Measurements from ENCODE around the gene C9orf152.
A peak's percentile ranks its signal among the peaks of the same experiment; 100 is the strongest.
"Not testable (repeated sequence)": the region's sequence is repeated elsewhere in the genome, so short reads cannot be mapped to it uniquely, and the experiment has no call there.

C9orf152 gene

GRCh38 chr9:110214586-110215355 lies 6.8 kb upstream of the C9orf152 start:
- DNase-seq (ENCODE audit: low spot score): no peak

DNA sequence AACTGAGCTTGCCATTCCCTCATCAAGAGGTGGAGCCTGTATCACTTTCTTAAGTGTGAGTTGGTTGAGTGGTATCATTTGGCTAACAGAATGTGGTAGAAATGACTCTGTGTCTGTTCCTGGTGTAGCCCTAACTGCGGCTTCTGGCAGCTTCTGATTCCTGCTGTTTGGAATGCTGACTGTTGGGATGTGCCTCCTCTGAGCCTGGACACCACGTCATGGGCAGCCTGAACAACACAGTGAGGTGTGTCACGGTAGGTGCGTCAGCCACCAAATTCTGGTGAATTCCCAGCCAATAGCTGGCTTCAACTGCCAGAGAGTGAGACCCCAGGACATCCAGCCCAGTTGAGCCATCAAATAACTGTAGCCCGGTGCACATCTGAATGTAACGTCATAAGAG lies 6.1 kb upstream of the C9orf152 start:
- DNase-seq (ENCODE audit: low spot score): no peak

- no peak for DNase-seq (ENCODE audit: low spot score)
These were observed 5.6 kb upstream of the C9orf152 start for GRCh38 chr9:110213413-110214044.

- DNase-seq (ENCODE audit: low spot score): no peak
These were observed 803 bp downstream of the C9orf152 start for GRCh38 chr9:110207071-110207641.

GRCh38 chr9:110206389-110206788 lies 1.6 kb downstream of the C9orf152 start:
- no peak for DNase-seq (ENCODE audit: low spot score)

DNA sequence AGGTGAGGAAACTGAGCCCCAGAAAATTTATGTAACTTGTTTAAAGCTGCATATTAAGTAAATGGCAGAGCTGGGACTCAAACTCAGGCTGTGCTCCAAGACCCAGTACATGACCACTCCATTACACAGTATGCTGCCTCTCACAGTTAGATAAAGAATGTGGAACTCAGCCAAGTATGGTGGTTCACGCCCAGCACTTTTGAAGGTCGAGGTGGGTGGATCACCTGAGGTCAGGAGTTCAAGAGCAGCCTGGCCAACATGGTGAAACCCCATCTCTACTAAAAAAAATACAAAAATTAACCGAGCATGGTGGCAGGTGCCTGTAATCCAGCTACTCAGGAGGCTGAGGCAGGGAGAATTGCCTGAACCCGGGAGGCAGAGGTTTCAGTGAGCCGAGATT lies 2.3 kb downstream of the C9orf152 start:
- DNase-seq (ENCODE audit: low spot score): not testable (repeated sequence)

GRCh38 chr9:110202232-110202631 lies 5.7 kb downstream of the C9orf152 start:
- DNase-seq (ENCODE audit: low spot score): no peak

GRCh38 chr9:110199643-110200042 lies 8.3 kb downstream of the C9orf152 start:
- DNase-seq (ENCODE audit: low spot score): no peak

DNA sequence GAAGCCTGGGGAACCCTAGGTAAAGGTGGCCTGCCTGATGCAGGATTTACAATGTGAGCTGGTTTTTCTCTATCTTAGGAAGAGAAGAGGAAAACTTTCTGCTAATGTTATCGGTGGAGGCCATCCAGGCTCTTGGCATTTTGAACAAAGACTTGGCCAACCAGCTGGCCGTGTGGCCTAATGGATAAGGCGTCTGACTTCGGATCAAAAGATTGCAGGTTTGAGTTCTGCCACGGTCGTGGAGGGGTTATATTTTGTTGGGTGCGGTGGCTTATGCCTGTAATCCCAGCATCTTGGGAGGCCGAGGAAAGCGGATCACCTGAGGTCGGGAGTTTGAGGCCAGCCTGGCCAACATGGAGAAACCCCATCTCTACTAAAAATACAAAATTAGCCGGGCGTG lies 9.6 kb downstream of the C9orf152 start:
- no peak for DNase-seq (ENCODE audit: low spot score)

- DNase-seq (ENCODE audit: low spot score): peak; percentile 17
These were observed 10.4 kb downstream of the C9orf152 start for GRCh38 chr9:110197330-110198187.

DNA sequence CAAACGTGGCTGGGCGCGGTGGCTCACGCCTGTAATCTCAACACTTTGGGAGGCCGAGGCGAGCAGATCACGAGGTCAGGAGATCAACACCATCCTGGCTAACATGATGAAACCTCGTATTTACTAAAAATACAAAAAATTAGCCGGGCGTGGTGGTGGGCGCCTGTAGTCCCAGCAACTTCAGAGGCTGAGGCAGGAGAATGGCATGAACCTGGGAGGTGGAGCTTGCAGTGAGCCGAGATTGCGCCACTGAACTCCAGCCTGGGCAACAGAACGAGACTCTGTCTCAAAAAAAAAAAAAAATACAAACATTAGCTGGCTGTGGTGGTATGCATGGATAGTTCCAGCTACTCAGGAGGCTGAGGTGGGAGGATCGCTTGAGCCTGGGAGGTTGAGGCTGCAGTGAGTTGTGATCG lies 11.9 kb downstream of the C9orf152 start:
- DNase-seq (ENCODE audit: low spot score): not testable (repeated sequence)

DNA sequence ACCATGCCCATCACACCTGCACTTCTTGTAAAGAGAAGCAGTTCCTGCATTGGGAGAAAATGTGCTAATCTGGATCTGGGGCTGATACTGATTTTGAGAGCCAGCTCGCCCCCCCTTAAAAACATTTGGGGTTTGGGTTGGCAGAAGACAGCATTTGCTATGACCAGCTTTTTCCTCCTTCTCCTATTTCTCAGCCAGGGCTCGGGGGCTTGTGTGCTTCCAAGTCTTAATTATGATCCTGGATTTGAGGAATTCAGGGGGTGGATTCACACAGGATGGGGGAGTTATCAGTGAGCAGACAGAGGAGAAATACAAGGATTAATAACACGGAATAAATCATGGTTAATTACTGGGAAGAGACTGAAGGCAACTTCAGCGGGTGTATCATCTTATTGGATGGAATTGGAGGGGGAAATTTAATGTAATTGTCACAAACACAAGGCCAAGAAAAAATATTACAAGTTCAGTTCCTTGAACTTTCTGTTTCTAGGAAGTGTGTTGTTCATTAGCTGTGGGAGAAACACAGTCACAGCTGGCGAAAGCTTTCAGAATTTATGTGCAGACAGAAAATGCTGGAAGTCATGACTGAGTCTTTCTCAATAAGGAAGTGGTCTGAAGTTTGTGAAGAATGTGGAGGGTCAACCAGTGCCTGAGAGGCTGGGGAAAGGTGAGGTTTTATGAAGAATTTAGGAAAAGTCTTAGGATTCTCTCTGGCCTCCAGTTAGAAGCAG lies 15.3 kb downstream of the C9orf152 start:
- DNase-seq (ENCODE audit: low spot score): no peak

DNA sequence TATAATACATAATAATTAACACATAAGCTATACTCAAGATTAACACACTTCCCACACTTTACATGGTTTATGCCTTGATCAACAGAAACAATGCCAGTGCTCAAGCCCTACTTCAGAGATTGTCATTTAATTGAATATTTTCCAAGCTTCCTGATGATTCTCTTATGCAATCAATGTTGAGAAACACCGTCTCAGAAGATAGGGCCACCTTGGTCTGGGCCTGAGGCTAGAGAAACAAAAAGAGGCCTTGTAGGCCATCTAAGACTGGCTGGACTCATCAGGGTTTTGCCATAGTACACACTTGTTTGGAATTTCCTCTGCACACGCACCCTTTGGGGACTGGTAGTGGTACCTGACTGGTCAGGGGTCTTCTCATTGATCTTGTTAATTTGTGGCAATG lies 16.3 kb downstream of the C9orf152 start:
- DNase-seq (ENCODE audit: low spot score): no peak

GRCh38 chr9:110189559-110190320 lies 18.2 kb downstream of the C9orf152 start:
- DNase-seq (ENCODE audit: low spot score): no peak

GRCh38 chr9:110188991-110189390 lies 19.0 kb downstream of the C9orf152 start:
- DNase-seq (ENCODE audit: low spot score): no peak

- no peak for DNase-seq (ENCODE audit: low spot score)
These were observed 19.9 kb downstream of the C9orf152 start for GRCh38 chr9:110188101-110188500.

DNA sequence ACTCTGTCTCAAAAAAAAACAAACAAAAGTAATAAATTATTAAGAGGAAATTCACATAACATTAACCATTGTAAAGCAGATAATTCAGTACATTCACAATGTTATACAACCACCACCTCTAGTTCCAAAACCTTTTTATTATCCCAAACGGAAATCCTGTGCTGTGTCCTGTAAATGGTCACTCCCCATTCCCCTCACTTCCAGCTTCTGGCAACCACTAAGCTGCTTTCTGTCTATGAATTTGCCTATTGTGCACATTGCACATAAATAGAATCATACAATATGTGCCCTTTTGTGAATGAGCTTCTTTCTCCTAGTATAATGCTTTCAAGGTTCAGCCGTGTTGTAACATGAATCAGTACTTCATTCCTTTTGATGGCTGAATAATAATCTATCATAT lies 20.8 kb downstream of the C9orf152 start:
- DNase-seq (ENCODE audit: low spot score): peak; percentile 76

GRCh38 chr9:110186254-110186653 lies 21.7 kb downstream of the C9orf152 start:
- no peak for DNase-seq (ENCODE audit: low spot score)

DNA sequence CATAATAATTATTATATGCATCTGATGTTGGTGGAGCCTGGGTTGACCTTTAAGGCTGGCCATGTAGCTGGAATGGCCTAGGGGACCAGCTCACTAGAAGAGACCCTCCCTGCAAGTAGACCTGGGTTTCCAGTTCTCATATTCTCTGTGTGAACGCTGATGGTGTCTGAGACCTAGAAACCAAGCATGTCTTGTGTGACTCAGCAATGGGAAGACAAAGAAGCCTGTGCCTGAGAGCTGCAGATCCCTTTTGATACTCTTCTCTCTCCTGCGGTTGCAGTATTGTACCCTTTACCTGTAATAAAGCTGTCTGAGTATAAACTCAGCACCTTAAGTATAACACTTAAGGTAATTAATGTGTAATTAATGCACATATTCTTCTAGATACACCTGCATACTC lies 22.2 kb downstream of the C9orf152 start:
- no peak for DNase-seq (ENCODE audit: low spot score)

GRCh38 chr9:110183208-110184145 lies 24.5 kb downstream of the C9orf152 start:
- DNase-seq (ENCODE audit: low spot score): peak; percentile 84

Data from COLO829 (cell line).